PC-9 (cell line): Measurements from ENCODE around the gene CIAPIN1. TPM values are rescaled to one million over a fixed set of nuclear protein-coding genes. Genes with fewer than 3 reads are reported as not detected.

Experiments used
- BruUV-seq: library from RNA; stranded (reverse); fragments of 400-500 nt; replicated peaks from 2 replicates; lab custom pipeline; 2021; lab: Mats Ljungman, UMichigan
- CTCF ChIA-PET: fragments of 300-600 bp; sonication (Branson Sonifier 250); formaldehyde crosslinking; loops from one replicate; lab custom pipeline; 2022; ENCODE audit warnings: antibody characterized with exemption; lab: Charles Lee
- POLR2A ChIA-PET: fragments of 300-600 bp; sonication (Branson Sonifier 250); formaldehyde crosslinking; loops from one replicate; lab custom pipeline; 2022; ENCODE audit warnings: antibody characterized with exemption; ENCODE audit not compliant: unreplicated experiment; lab: Charles Lee
- DNase-seq, 2 experiments: peaks; one replicate each; pipeline versions ENCODE4 v3.0.0 to v3.0.0-alpha.2; 2015 to 2022; ENCODE audit warnings: mixed read lengths in 1 of 2
- H2AFZ ChIP-seq: fragments of 200-600 bp; sonication (generic); 2 replicates; pipeline ENCODE4 v1.8.1; 2017; ENCODE audit warnings: antibody characterized with exemption
- H3F3A ChIP-seq: fragments of 200-600 bp; sonication (generic); 2 replicates; pipeline ENCODE4 v1.8.1; 2017; ENCODE audit warnings: antibody characterized with exemption, mild to moderate bottlenecking, low read depth; ENCODE audit not compliant: insufficient read depth
- H3K27ac ChIP-seq: fragments of 200-600 bp; sonication (generic); 2 replicates; pipeline ENCODE4 v1.6.1; 2016; ENCODE audit warnings: mixed run types
- H3K27me3 ChIP-seq: fragments of 200-600 bp; sonication (generic); 2 replicates; pipeline ENCODE4 v1.6.1; 2016; ENCODE audit warnings: low read depth, mixed run types; ENCODE audit not compliant: insufficient read depth
- H3K36me3 ChIP-seq: fragments of 200-600 bp; sonication (generic); 2 replicates; pipeline ENCODE4 v1.6.1; 2016; ENCODE audit warnings: low read depth, mixed run types
- H3K4me1 ChIP-seq: fragments of 200-600 bp; sonication (generic); replicated peaks from 2 replicates; pipeline ENCODE4 v1.6.1; 2016; ENCODE audit warnings: mixed run types; ENCODE audit not compliant: insufficient read depth
- H3K4me2 ChIP-seq: fragments of 200-600 bp; sonication (generic); 2 replicates; pipeline ENCODE4 v1.6.1; 2017; ENCODE audit warnings: mixed run types
- H3K4me3 ChIP-seq: fragments of 200-600 bp; sonication (generic); 2 replicates; pipeline ENCODE4 v1.6.1; 2016; ENCODE audit warnings: mixed run types
- H3K79me2 ChIP-seq: fragments of 200-600 bp; sonication (generic); 2 replicates; pipeline ENCODE4 v1.6.1; 2017; ENCODE audit warnings: low read depth, mixed run types
- H3K9me2 ChIP-seq: fragments of 200-600 bp; sonication (generic); 2 replicates; pipeline ENCODE4 v1.8.1; 2017; ENCODE audit warnings: mild to moderate bottlenecking; ENCODE audit not compliant: insufficient read depth
- H3K9me3 ChIP-seq: fragments of 200-600 bp; sonication (generic); 2 replicates; pipeline ENCODE4 v1.8.1; 2016; ENCODE audit warnings: low read depth; ENCODE audit not compliant: insufficient read depth
- H4K20me1 ChIP-seq: fragments of 200-600 bp; sonication (generic); 2 replicates; pipeline ENCODE4 v1.8.1; 2017; ENCODE audit not compliant: insufficient read depth
- CTCF ChIP-seq: fragments of 200-600 bp; sonication (generic); conservative IDR thresholded peaks from 2 replicates; pipeline ENCODE4 v1.6.1; 2017; ENCODE audit warnings: mixed run types, antibody characterized with exemption, mild to moderate bottlenecking, moderate library complexity
- EZH2 ChIP-seq: fragments of 200-600 bp; sonication (generic); IDR thresholded peaks from 2 replicates; pipeline ENCODE4 v1.8.0; 2017; ENCODE audit warnings: antibody characterized with exemption, low read depth
- intact Hi-C: fragments of 100-400 bp; cut with micrococcal nuclease; formaldehyde crosslinking; loops from one replicate; pipeline ENCODE4 v1.10.0; 2022; ENCODE audit not compliant: unreplicated experiment
- total RNA-seq: library from RNA; stranded (reverse); gene quantifications from 2 replicates; pipeline ENCODE4 v1.2.3, GENCODE V29; 2021

Gene CIAPIN1
- total RNA-seq, 1 experiment from 2014 or later, result 51.4 TPM

DNA sequence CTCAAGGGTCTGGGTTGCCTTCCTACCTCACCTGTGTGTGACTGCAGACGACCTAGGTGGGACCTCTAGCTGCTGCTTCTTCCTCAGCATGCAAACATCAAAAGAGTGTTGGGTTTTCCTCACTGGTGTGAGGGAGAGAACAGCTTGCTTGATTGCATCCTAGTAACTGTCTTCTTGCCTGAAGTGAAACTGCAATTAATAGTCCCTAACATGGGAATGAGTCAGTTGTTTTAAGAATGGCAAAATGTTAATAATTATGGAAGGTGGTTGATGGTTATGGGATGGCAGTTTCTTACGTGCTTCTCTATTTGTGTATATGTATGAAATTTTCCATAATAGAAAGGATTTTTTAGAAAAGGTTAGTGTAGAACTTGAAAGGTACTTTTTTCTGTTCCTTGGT is 21.2 kb upstream of the CIAPIN1 start:
- Histone ChIP-seq H3K4me3 (no peak overlapping the region), H3K79me2 (peaks cover 10% of the 10 kb centered on the region), H2AFZ (no peak overlapping the region), H3K36me3 (peaks cover 18% of the 10 kb centered on the region; the same call in 1 of the 2 replicates), H3K4me1 (peaks cover 10% of the 10 kb centered on the region), H3F3A (no peaks in the 10 kb centered on the region), H3K4me2 (no peak overlapping the region), H3K27me3 (no peaks in the 10 kb centered on the region), H3K27ac (no peak overlapping the region), H4K20me1 (0 out of 2 replicates have a peak, but pooled peaks cover 5% of the 10 kb centered on the region), H3K9me3 (no peaks in the 10 kb centered on the region), H3K9me2 (no peaks in the 10 kb centered on the region)
- DNase-seq, result no peak
- BruUV-seq, result no TSS peak
- no peak for TF ChIP-seq EZH2
- TF ChIP-seq CTCF, result no peak
- ChIA-PET CTCF (no interaction called here), POLR2A (no interaction called here)
- intact Hi-C loops, result no loop called here

GRCh38 chr16:57464523-57464922 is 17.3 kb upstream of the CIAPIN1 start:
- peaks cover 18% of the 10 kb centered on the region for H3K79me2 ChIP-seq
- H3K36me3 ChIP-seq, result peaks cover 15% of the 10 kb centered on the region; the same call in 1 of the 2 replicates
- TF ChIP-seq EZH2 (no peak), CTCF (no peak)
- CTCF ChIA-PET, result interaction anchor here (0.6 kb wide), 1 partner anchor 22 kb away, joined by 3 read pairs; no protein-coding TSS in a partner anchor
- no peak overlapping the region for H3K4me2 ChIP-seq
- H3K9me3 ChIP-seq, result no peaks in the 10 kb centered on the region
- no peaks in the 10 kb centered on the region for H3K27me3 ChIP-seq
- no peak overlapping the region for H3K27ac ChIP-seq
- H3K4me3 ChIP-seq, result no peak overlapping the region
- POLR2A ChIA-PET, result no interaction called here
- H3K9me2 ChIP-seq, result no peaks in the 10 kb centered on the region
- H4K20me1 ChIP-seq, result 0 out of 2 replicates have a peak, but pooled peaks cover 5% of the 10 kb centered on the region
- intact Hi-C loops, result no loop called here
- no peak overlapping the region for H2AFZ ChIP-seq
- DNase-seq, result no peak
- peaks cover 15% of the 10 kb centered on the region for H3F3A ChIP-seq
- BruUV-seq, result no TSS peak
- H3K4me1 ChIP-seq, result peaks cover 12% of the 10 kb centered on the region

DNA sequence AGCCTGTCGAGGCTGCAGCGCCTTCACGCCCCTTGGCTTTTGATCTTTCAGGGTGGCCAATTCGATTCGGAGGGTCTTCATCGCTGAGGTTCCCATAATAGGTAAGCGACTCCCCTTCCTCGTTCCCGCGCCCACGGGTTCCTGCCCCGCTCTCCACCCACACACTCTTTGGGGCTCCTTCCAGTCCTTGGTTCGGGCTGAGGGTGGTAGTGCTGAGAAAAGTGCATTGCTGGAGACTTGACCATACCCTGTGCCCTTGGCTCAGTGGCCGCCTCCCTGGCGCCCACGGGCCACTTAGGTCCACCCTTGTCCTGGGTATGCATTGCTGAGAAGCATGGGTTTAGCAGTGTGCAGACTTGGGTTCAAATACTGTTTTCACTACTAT is 15.8 kb upstream of the CIAPIN1 start:
- H3K36me3 ChIP-seq, result peaks cover 6% of the 10 kb centered on the region; the same call in 1 of the 2 replicates
- intact Hi-C loops, result no loop called here

More for the DNA sequence above, 15.8 kb upstream of the CIAPIN1 start:
- H2AFZ ChIP-seq, result peak overlapping the region; percentile 79; the same call in 1 of the 2 replicates
- peaks cover 15% of the 10 kb centered on the region for H3F3A ChIP-seq
- peak overlapping the region; percentile 92 for H3K4me2 ChIP-seq
- no peaks in the 10 kb centered on the region for H3K9me3 ChIP-seq
- no peak overlapping the region for H3K27ac ChIP-seq
- H3K27me3 ChIP-seq, result no peaks in the 10 kb centered on the region
- no peaks in the 10 kb centered on the region for H3K9me2 ChIP-seq
- CTCF ChIA-PET, result interaction anchor here (0.6 to 0.7 kb wide), 5 partner anchors 49 to 839 kb away, joined by 3 to 9 read pairs (median 6); no protein-coding TSS in a partner anchor
- TF ChIP-seq EZH2, result no peak
- no peak for TF ChIP-seq CTCF
- peaks cover 18% of the 10 kb centered on the region for H3K79me2 ChIP-seq
- H3K4me1 ChIP-seq, result peaks cover 12% of the 10 kb centered on the region
- H3K4me3 ChIP-seq, result peak overlapping the region; percentile 93
- H4K20me1 ChIP-seq, result 0 out of 2 replicates have a peak, but pooled peaks cover 5% of the 10 kb centered on the region
- POLR2A ChIA-PET, result interaction anchor here (0.7 kb wide), 1 partner anchor 277 kb away, joined by 4 read pairs; the partner anchor contains the start of genes PSME3IP1 and RSPRY1
- no peak for DNase-seq
- no TSS peak for BruUV-seq
